Superior temporal gyrus (tissue), 1 donor: ENCODE results near the gene NFIL3.
"Not testable (repeated sequence)": the region's sequence is repeated elsewhere in the genome, so short reads cannot be mapped to it uniquely, and the experiment has no call there.

Experiments
- DNase-seq: peaks from one replicate; pipeline ENCODE4 v3.0.0-alpha.2; 2016; ENCODE audit errors: extremely low spot score

Gene NFIL3, protein sequence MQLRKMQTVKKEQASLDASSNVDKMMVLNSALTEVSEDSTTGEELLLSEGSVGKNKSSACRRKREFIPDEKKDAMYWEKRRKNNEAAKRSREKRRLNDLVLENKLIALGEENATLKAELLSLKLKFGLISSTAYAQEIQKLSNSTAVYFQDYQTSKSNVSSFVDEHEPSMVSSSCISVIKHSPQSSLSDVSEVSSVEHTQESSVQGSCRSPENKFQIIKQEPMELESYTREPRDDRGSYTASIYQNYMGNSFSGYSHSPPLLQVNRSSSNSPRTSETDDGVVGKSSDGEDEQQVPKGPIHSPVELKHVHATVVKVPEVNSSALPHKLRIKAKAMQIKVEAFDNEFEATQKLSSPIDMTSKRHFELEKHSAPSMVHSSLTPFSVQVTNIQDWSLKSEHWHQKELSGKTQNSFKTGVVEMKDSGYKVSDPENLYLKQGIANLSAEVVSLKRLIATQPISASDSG

DNA sequence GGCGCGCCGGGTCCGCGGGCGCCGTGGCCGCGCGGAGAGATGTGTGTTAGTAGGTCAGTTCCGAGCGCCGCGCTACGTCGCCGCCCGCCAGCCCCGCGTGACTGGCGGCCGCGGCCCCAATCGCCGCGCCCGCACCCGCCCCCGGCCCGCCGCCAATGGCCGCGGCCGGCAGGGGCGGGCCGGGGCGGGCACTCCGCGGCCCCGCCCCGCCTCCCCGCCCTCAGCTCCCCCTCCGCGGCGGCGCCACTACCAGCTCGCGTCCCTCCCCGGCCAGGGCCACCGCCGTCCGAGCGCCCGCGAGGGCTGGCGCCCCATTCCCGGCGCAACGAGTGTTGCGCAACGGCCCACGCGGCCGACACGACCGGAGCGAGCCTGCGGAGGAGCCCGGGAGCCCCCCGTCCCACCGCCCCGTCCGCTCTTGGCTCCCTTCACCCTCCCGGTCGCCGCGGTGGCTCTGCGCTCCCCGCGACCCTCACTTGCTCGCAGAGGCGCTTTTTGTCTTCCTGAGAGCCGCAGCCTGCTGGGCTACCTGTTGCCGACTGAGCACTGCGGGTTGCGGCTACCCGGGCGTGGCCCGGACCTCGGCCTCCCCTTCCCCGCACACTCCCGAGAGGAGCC is at the start of gene NFIL3:
Gene NFIL3, minus strand, starts transcription at position 48 of the 618 bp plus-strand sequence. CDS start 13,098 bp downstream, outside the sequence.
- peak; percentile 78 for DNase-seq

DNA sequence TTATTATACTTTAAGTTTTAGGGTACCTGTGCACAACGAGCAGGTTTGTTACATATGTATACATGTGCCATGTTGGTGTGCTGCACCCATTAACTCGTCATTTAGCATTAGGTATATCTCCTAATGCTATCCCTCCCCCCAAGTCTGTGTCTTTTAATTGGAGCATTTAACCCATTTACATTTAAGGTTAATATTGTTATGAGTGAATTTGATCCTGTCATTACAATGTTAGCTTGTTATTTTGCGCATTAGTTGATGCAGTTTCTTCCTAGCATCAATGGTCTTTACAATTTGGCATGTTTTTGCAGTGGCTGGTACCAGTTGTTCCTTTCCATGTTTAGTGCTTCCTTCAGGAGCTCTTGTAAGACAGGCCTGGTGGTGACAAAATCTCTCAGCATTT is 47.9 kb upstream of the NFIL3 start:
- not testable (repeated sequence) for DNase-seq

DNA sequence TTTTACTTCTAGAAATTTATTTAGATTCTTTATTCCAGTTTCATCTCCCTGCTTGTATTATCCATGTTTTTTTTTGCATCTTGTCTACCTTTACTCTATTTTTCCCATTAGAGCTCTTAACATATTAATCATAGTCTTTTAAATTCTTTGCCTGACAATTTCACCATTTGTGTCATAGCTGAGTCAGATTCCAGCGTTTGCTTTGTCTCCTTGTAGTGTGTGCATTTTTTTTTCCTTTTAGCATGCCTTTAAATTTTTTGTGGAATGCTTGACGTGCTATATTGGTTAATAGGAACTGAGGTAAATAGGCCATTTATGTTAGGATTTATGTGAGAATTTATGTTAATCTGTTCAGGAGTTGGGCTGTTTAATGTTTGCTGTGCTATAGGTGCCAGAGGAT is 41.8 kb upstream of the NFIL3 start:
- no peak for DNase-seq

DNA sequence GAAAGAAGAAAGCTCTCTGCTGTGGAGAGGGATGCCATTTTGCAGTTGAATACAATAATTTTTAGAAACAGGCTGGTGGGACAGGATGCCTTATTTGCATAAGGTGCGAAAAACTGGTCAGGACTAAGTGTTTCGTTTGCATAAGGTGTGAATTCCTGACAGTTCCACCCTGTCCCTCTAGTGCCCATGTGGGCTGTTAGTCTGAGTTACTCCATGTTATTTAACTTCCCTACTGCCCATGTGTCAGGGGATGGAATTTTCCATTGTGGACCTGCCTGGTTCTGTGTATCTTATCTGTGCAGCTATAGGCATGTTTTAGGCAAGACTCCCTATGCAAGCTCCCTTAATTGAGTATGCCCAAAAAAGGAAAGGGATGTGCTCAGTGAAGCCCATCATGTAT is 35.3 kb upstream of the NFIL3 start:
- peak; percentile 36 for DNase-seq

DNA sequence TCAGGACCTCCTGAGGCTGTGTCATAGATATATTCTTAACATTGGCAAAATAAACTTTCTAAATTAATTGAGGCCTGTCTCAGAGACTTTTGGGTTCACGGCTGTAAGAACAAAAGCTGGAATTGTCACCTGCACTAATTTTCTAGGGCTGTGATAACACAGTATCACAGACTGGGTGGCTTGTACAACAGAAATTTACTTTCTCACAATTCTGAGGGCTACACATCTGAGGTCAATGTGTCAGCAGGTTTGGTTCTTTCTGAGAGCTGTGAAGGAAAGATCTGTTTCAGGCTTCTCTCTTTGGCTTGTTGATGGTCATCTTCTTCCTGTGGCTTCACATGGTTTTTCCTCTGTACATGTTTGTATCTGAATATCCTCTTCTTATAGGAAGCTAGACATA is 29.2 kb upstream of the NFIL3 start:
- DNase-seq, result no peak

DNA sequence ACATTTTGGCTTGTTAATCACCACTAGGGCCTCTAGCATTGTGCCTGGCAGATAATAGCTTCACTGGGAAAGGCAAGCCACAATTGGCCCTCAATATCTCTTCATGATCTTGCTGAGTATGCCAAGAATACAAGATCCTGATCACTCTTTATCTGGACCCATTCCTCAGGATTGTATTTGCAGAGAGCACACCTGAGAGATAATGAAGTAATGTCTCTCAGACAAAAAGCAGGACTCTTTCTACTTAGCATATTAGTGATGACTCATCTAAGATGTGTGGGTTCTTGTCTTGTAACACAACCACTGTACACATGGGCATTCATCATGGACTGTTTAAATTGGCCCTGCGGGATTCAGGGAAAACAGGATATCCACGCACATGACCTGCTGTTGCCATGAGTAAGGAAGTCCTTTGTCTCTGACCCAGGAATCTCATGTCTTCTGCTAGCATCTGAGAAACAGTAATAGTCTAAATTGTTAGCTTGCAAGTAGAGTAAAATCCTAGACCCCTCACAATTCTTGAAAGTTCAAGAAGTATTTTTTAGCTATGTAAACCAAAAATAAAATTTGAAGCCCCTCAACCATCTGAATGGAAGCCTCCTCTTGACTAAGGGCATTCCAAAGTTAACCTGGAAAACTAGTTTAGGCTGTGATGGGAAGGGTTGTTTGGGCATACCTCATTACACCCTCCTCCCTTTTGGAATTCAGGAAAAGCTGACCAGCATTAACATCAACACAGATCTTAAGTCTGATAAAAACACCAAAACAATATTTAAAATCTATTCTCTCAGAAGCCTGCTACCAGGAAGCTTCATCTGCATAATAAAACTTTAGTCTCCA is 28.0 kb upstream of the NFIL3 start:
- DNase-seq, result no peak

DNA sequence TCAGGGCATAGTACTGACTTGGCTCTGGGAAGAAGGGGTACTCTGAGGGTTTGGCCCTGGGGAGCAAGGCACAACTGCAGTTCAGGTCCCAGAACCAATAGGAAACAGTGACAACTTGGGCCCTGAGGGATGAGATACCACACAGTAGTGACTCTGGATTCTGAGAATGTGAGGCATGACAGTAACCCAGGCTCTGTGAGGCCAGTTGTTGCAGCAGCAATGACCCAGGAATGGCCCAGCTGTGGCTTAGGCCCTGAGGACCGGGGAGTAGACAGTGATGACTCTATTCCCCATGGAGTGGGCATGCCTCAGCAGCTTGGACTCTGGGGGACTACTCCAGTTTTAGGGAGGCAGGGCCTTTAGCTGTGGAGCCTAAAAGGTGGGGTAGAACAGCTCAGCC is 21.5 kb upstream of the NFIL3 start:
- DNase-seq, result no peak

DNA sequence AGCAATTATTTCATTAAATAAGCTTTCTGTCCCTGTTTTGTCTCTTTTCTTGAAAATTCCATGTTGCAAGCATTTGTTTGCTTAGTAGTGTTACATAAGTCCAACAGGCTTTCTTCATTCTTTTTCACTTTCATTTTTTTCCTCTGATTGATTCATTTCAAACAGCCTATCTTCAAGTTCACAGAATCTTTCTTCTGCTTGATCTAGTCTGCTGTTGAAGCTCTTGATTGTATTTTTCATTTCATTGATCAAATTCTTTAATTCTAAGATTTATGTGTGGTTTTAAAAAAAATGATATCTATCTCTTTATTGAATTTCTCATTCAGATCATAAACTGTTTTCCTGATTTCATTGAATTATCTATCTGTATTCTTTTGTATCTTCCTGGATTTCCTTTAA is 20.4 kb upstream of the NFIL3 start:
- no peak for DNase-seq

DNA sequence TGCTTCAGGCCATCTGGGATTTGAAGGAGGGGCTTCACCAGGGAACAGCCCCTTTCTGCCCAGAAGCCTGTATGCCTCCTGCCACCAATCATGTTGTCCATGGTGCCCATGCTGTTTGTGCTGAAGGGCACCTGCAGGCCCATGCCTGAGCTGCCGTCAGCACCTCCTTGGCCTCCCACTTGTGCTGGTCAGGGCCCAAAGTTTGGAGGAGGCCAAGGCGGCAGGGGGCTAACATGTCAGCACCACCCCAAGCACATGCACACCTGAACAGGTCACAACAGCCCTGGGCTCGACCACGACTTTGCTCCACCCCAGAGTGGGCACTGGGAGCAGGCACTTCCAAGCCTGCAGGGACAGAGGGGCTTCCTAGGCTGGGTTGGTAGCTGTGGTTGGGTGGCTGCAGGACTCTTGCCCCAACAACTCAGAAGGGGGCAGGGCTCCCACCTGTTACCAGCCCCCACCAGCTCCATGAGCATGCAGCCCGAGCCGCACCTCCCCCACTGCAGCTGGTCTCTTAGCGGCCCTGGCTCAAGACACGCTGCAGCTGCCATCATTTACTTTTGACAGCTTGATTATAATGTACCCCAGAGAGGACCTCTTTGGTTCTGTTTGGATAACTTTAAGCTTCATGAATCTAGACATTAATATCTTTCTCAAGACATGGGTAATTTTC is 19.8 kb upstream of the NFIL3 start:
- DNase-seq, result no peak

DNA sequence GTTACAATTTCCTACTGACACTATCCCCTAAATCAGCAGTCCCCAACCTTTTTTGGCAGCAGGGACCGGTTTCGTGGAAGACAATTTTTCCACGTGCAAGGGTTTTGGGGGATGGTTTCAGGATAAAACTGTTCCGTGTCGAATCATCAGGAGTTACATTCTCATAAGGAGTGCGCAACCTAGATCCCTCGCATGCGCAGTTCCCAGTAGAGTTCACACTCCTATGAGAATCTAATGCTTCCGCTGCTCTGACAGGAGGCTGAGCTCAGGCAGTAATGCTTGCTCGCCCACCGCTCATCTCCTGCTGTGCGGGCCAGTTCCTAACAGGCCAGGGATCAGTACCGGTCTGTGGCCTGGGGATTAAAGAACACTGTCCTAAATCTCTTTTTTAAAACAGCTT is 13.2 kb upstream of the NFIL3 start:
- no peak for DNase-seq

DNA sequence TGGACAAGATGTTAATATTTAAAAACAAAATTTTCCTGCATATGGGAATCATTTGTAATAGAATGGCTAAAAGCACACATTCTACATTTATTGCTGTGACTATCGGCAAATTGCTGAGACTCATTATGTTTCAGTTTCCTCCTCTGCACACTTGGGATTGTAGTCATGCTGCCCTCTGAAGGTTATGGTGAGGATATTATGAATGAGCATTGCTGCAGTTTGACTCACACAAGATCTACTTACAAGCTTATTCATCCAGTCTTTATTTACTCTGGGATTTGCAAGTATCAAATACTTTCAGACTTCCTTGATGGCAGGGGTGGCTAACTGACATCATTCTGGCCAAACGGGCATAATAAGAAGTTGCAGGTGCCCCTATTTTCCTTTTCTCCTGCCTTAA is 9.5 kb upstream of the NFIL3 start:
- DNase-seq, result peak; percentile 64

DNA sequence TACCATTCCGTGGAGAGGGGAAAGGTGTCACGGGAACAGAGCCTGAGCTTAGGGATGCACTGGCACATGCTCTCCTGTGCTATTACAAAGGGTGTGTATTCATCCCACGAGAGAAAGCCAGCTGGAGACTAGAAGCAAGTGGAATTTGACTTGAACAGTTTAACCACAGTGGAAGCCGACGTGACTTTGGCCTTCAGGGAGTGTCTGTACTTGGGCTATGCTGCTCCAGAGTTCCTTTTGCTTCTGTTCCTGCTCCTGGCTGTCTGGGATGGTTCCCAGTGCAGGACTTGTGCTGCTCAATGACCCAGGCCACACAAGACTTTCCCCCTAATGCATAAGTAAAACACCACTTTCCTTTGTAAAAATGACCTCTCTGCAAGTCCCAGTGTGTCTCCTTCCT is 7.9 kb upstream of the NFIL3 start:
- no peak for DNase-seq

DNA sequence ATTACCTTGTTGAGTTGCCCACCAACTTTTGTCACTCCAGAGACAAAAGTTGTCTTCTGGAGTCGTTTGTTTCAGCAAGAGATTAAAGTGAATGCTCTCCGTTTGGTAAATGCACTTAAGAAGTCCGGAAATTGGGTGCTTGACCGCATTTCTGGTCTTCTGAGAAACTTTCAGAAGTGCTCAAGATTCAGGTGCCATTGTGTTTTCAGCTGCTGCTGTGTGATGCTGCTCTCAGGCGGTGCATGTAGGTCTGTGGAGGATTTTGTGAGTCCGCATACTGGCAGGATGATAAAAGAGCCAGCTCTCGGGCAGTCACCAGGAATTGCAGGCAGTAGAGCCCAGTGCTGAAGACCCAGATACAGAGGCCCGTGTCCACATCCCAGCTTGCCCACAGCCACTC is 5.9 kb upstream of the NFIL3 start:
- DNase-seq, result no peak

DNA sequence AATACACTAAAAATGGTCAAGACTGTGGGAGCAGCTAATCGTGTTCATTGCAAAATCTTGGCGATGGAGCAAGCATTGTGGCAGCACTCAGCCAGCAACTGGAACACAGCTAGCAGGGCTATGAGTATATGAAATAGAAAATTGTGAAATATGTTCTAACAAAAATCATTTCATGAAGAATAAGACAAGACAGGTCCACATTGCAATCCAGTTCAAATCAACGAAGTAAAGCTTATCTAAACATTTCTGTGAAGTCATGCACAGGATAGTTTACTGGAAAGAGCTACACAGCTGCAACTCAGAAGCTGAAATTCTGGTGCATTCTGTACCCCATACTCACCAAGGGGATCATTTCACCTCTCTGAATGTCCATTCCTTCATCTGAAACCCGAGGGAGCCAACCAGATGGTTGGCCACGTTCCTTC is 5.3 kb upstream of the NFIL3 start:
- DNase-seq, result no peak

DNA sequence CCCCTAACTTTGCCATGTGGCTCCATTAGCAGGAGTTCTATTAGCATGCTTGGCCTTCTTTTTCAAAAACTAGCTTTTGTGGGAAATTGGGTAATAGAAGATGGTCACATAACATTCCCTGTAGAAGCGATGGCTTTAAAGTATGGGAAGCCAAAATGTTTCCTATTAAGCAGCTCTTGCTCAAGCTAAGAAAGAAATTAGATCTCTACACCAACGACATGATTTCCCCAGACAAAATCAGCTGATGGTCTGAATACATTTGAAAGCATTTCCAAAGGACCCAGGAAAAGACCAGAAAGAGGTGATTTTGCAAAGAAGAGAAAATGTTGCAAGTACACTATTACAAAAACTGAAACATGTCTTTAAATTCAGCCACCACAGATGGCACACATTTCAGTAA is 4.8 kb upstream of the NFIL3 start:
- DNase-seq, result no peak

DNA sequence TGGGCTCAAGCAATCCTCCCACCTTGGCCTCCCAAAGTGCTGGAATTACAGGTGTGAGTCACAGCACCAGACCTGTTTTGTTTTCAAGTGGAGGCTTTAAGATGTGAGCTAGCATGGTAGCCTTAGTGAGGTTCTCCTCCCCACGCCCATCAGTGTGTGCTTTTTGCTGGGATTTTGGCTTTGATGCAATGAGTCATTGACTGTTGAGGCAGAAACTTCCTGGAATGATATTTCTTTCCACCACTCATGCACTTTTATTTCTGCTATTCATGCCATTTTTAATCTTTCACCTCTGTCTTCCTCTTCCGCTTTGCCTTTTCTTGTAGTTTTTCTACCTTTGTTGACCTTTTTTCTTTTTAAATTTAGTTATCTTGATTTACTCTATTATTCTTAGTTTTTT is 4.2 kb upstream of the NFIL3 start:
- no peak for DNase-seq

DNA sequence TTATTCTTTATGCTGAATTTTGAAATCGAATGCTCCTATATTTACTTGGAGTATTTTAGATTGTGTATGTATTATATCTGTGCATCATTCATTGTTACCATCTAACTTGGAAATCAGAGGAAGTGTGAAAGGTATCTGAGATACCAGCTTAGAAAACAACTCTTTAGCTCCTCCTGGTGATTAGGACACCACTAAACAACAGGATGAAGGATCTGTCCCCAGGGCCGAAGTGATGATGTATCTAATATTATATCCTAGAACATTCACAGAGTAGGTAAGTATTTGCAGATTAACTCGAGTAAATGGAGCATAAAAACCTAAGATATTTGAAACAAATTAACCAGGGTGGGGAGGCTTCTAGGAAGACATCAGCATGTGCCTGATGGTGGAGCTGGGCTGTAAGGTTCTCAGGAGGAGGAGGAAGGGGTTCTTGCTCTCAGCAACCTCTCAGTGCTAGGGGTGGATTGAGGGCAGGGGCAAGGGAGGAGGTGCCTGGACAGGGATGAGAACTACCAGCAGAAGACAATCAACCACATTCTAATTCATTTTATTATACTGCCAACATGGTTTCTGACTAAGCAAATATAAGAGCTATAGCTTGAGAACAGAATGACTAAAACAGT is 2.6 kb upstream of the NFIL3 start:
- no peak for DNase-seq

DNA sequence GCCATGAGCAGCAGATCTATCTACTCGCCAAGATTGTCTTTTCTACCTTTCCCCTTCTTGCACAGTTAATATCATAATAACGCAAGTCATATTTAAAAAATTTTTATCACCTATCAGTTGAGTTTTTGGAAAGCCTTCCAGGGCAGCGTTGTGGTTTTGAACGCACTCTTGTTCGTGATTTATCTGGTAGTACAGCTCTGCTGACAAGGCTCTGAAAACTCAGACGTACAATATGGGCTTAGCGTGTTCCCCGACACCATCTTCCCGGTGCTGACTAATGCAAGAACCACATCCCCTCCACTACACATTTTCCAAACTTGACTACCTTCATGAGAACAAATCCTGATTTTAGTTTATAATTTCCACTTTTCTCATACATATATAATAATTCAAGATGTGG is 1.6 kb upstream of the NFIL3 start:
- DNase-seq, result no peak

DNA sequence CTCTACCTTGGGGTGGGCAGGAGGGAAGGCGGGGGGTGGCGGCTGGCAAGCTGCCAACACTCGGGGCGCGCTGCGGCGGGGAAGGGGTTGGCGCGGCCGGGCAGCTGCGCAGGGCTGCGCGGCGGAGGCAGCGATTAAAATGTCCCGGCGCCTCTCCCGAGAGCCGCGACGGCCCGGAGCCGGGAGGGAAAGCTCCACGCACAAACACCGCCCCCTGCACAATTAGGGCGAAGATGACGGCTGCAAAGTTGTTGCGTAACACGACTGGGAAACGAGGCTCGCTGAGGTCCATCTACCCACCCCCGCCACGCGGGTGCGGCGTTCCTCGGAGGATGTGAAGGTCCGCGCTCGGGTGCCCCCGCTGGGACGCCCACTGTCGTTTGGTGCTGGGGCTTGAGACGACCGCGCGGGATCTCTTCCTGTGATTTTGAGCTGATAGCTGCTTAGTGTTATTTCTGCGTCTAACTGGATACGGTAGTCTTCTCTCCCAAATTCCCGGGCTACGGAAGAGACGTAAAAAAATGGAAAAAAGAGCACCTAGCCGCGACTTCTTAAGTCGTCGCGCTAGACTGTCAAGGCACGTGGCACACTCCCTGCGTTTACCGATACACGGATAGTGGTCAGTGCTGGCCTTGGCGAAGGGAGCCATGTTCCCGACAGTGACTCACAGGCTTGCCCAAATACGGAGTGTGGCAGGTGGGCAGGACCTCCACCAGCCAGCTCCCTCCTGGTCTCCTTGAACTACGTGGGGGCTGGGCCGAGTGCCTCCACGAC is 958 bp upstream of the NFIL3 start:
- DNase-seq, result peak; percentile 74
